Measurements from ENCODE around the gene NRAP.
A peak's percentile ranks its signal among the peaks of the same experiment; 100 is the strongest.

Gene NRAP

DNA sequence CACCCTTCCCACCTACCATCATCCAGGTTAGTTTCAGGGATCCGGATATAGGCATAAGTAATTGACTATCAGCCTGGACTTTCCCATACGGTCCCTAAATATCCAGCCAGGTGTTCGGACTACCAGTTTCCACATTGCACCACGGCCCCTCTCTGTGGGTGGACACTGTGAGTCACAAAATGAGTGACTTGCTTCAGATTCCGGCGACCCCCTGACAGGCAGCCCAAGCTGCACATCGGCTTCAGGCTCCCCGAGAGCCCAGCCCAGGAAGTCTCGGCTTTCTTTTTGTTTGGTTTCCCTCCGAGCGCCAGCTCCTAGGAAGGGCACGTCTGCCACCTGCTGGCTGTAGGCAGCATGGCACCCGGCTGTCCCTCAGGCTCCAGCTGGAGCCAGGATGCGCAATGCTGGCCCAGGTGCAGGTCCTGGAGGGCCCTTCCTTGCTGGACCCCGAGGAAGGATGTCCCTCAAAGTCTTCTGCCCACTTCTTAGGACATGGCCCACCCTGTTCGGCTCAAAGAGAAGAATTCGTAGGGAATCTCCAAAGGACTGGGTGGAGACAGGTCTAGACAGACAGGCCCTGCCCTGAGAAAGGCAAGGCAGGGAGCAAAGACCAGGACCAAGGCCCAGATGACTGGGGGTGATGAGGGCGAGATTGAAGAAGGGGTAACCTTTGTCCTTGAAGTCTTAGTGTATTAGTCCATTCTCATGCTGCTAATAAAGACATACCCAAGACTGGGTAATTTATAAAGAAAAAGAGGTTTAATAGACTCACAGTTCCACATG, 100.3 kb downstream of the NRAP start:
- ChIA-PET POLR2A (interaction anchor here (0.5 kb wide), 1 partner anchor 1090 kb away, joined by 7 read pairs; no protein-coding TSS in a partner anchor), CTCF (interaction anchor here (0.6 to 3.9 kb wide), 24 partner anchors 9 to 1091 kb away, joined by 3 to 28 read pairs (median 4); partner anchors contain the start of gene HABP2)

DNA sequence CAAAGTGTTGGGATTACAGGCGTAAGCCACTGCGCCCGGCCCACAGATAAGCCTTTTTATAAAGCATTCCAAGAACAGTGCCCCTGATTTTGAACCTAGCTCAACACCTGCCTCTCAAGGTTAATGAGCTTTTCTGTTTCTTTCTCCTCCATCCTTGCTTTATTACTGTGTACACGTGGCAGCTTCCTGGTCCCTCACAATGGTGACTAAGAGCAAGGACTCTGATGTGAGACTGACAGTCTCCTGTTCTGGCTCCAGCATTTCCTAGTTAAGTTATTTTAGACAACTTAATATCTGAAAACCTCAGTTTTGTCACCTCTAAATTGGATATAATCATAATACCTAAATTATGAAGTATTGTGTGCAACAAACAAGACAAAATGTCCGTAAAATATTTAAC, 101.1 kb downstream of the NRAP start:
- no peak for DNase-seq (ENCODE audit: extremely low spot score)
- ChIA-PET CTCF (interaction anchor here (0.9 to 3.9 kb wide), 18 partner anchors 8 to 841 kb away, joined by 3 to 28 read pairs (median 6); partner anchors contain the start of gene HABP2), POLR2A (interaction anchor here (0.5 kb wide), 1 partner anchor 1090 kb away, joined by 7 read pairs; no protein-coding TSS in a partner anchor)
- TF ChIP-seq CTCF (IDR thresholded peaks at IDR 0.05; ENCODE audit: control extremely low read depth, extremely low read depth, low read depth, missing control alignments), result no peak

More for the DNA sequence above, 100.3 kb downstream of the NRAP start:
- TF ChIP-seq CTCF (IDR thresholded peaks at IDR 0.05; ENCODE audit: control extremely low read depth, extremely low read depth, low read depth, missing control alignments), result peak; percentile 99
- DNase-seq (ENCODE audit: extremely low spot score), result peak; percentile 87

DNA sequence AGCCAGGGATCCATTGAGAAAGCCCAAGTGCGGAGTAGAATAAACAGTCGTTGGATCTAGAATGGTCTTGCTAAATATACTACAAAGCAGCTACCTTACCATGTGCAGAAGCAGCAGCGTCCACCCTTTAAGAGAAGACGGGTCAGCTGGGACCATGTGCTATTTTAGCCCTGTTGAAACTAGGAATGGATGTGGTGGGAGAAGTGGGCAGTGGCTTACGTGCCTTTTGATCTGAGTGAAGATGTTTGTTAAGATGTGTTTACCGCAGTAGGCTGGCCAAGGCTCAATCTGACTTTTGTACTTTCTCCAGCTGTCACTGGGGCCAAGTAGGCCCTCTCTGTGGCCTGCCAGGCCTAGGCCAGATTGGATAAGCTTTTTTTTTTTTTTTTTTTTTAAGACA, 101.8 kb downstream of the NRAP start:
- CTCF ChIA-PET, result interaction anchor here (0.9 to 3.9 kb wide), 13 partner anchors 8 to 840 kb away, joined by 3 to 28 read pairs (median 7); partner anchors contain the start of gene HABP2
- POLR2A ChIA-PET, result no interaction called here

DNA sequence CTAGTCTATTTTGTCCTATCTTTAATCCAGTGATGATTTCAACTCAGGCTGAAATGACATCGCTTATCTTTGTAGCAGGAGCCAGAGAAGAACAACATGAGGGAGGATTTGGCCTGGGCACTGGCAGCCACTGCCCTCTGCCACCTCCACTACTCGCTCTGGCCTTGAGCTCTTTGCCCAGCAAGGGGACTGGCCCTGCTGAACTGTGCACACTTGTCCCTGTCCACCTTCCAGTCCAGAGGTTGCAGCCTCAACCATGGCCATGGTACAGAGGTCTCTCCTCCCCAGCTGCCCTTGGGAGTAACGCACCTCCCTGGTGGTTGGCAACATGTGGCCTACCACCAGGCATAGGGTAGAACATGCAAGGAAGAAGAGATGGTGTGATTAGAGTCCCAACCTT, 102.6 kb downstream of the NRAP start:
- no peak for TF ChIP-seq CTCF (IDR thresholded peaks at IDR 0.05; ENCODE audit: control extremely low read depth, extremely low read depth, low read depth, missing control alignments)
- no peak for DNase-seq (ENCODE audit: extremely low spot score)
- POLR2A ChIA-PET, result interaction anchor here (0.5 kb wide), 1 partner anchor 284 kb away, joined by 3 read pairs; no protein-coding TSS in a partner anchor
- CTCF ChIA-PET, result no interaction called here

More for the DNA sequence above, 101.8 kb downstream of the NRAP start:
- no peak for TF ChIP-seq CTCF (IDR thresholded peaks at IDR 0.05; ENCODE audit: control extremely low read depth, extremely low read depth, low read depth, missing control alignments)
- DNase-seq (ENCODE audit: extremely low spot score), result no peak

GRCh38 chr10:113560071-113560470, 103.8 kb downstream of the NRAP start:
- ChIA-PET POLR2A (no interaction called here), CTCF (interaction anchor here (0.8 to 2.2 kb wide), 2 partner anchors 13 to 106 kb away, joined by 3 to 6 read pairs; no protein-coding TSS in a partner anchor)
- no peak for DNase-seq (ENCODE audit: extremely low spot score)
- no peak for TF ChIP-seq CTCF (IDR thresholded peaks at IDR 0.05; ENCODE audit: control extremely low read depth, extremely low read depth, low read depth, missing control alignments)

- TF ChIP-seq CTCF (IDR thresholded peaks at IDR 0.05; ENCODE audit: control extremely low read depth, extremely low read depth, low read depth, missing control alignments), result no peak
- no peak for DNase-seq (ENCODE audit: extremely low spot score)
- POLR2A ChIA-PET, result no interaction called here
- CTCF ChIA-PET, result interaction anchor here (2.2 kb wide), 1 partner anchor 15 kb away, joined by 6 read pairs; no protein-coding TSS in a partner anchor
These were observed 105.9 kb downstream of the NRAP start for GRCh38 chr10:113557903-113558321.

Measured in GM10248 (cell line).